KMS-11 (cell line): ENCODE measurements around the gene SPDYA.

Experiments used
- H2AFZ ChIP-seq: fragments of 200-600 bp; sonication (generic); 2 replicates; pipeline ENCODE4 v1.6.1; 2016; ENCODE audit warnings: antibody characterized with exemption, mixed run types, low read depth
- H3K27ac ChIP-seq: fragments of 200-600 bp; sonication (generic); 2 replicates; pipeline ENCODE4 v1.6.1; 2016; ENCODE audit warnings: mild to moderate bottlenecking, mixed run types
- H3K27me3 ChIP-seq: fragments of 200-600 bp; sonication (generic); 2 replicates; pipeline ENCODE4 v1.6.1; 2017; ENCODE audit warnings: mild to moderate bottlenecking, low read depth, mixed run types, moderate library complexity; ENCODE audit not compliant: insufficient read depth
- H3K36me3 ChIP-seq: fragments of 200-600 bp; sonication (generic); 2 replicates; pipeline ENCODE4 v1.6.1; 2017; ENCODE audit warnings: mild to moderate bottlenecking, mixed run types; ENCODE audit not compliant: insufficient read depth
- H3K4me1 ChIP-seq: fragments of 200-600 bp; sonication (generic); 2 replicates; pipeline ENCODE4 v1.6.1; 2016; ENCODE audit warnings: mild to moderate bottlenecking, low read depth, mixed run types; ENCODE audit not compliant: poor library complexity, severe bottlenecking
- H3K4me2 ChIP-seq: fragments of 200-600 bp; sonication (generic); 2 replicates; pipeline ENCODE4 v1.7.0; 2016; ENCODE audit warnings: mild to moderate bottlenecking, mixed run types
- H3K4me3 ChIP-seq: fragments of 200-600 bp; sonication (generic); IDR thresholded peaks from 2 replicates; pipeline ENCODE4 v1.6.1; 2017; ENCODE audit warnings: low read depth, low read length, mixed read lengths; ENCODE audit not compliant: insufficient read depth
- H3K79me2 ChIP-seq: fragments of 200-600 bp; sonication (generic); 2 replicates; pipeline ENCODE4 v1.6.1; 2016; ENCODE audit warnings: low read depth, mixed run types; ENCODE audit not compliant: insufficient read depth
- H3K9ac ChIP-seq: fragments of 200-600 bp; sonication (generic); 2 replicates; pipeline ENCODE4 v1.6.1; 2016; ENCODE audit warnings: mild to moderate bottlenecking, mixed run types
- H4K20me1 ChIP-seq: fragments of 200-600 bp; sonication (generic); 2 replicates; pipeline ENCODE4 v1.6.1; 2016; ENCODE audit warnings: mild to moderate bottlenecking, mixed run types; ENCODE audit not compliant: insufficient read depth
- CTCF ChIP-seq: fragments of 200-600 bp; sonication (generic); conservative IDR thresholded peaks from 2 replicates; pipeline ENCODE4 v1.6.1; 2017; ENCODE audit warnings: low read depth, mild to moderate bottlenecking, antibody characterized with exemption, low read length, moderate library complexity, mixed read lengths

Gene SPDYA

DNA sequence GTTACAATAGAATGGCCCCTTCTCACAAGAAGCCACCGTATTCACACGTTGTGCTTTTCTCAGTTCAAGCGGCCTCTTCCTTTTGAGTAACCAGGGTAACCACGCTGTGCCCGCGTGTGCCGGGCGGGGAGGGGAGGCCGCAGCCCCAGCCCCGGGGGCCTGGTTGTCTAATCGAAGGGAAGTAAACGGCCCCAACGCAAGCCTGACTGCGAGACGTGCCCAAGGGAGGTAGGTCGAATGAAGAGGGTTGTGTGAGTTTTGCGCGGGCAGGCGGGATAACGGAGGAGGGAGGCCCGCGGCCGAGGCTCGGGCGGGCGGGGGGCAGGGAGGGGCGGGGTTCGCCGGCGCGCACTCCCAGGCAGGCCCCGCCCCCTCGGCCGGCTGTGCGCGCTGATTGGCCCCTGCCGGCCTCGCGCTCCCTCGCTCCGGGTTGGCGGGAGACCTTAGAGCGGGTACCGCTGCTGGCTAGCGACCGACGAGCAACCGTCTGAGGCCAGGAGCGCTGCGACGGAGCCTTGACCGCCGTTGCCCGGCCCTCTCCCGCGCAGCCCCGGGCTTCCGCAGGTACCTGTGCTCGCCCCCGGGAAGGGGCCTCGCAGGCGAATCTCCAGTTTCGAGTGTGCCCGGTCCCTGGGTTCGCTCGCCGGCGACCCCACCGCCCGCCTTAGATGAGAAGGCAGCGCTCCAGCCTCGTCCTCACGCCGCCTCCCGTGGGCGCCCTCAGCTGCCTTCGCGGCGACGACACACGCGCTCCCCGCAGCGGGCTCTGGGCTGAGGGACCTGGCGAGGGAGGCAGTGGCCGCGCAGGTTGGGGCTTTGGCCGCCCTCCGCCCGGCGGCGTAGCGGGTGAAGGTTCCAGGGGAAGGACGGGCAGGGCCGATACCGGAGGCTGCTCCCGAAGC is at the start of gene SPDYA:
Gene SPDYA, plus strand, starts transcription at position 451 of the 902 bp plus-strand sequence. CDS start 5,181 bp downstream, outside the sequence.
- no peak within 1 kb of the TSS for H2AFZ ChIP-seq
- no peak within 1 kb of the TSS for H3K9ac ChIP-seq
- no peak within 1 kb of the TSS for H3K4me2 ChIP-seq

GRCh38 chr2:28761420-28761819 is 49.2 kb upstream of the SPDYA start:
- no peak overlapping the region for H3K27ac ChIP-seq
- peaks cover 13% of the 10 kb centered on the region for H3K4me1 ChIP-seq
- H4K20me1 ChIP-seq: peaks cover 52% of the 10 kb centered on the region
- peaks cover 100% of the 10 kb centered on the region for H3K79me2 ChIP-seq
- TF ChIP-seq CTCF: no peak
- H3K36me3 ChIP-seq: no peaks in the 10 kb centered on the region
- H3K9ac ChIP-seq: no peak overlapping the region
- H3K4me3 ChIP-seq: no peak overlapping the region
- H3K27me3 ChIP-seq: no peaks in the 10 kb centered on the region
- H2AFZ ChIP-seq: no peak overlapping the region
- H3K4me2 ChIP-seq: no peak overlapping the region

More for the DNA sequence above, at the start of gene SPDYA:
- no peaks in the 10 kb centered on the region for H4K20me1 ChIP-seq
- no peaks in the 10 kb centered on the region for H3K79me2 ChIP-seq
- no peak for TF ChIP-seq CTCF
- H3K4me1 ChIP-seq: no peaks in the 10 kb centered on the region
- no peaks in the 10 kb centered on the region for H3K27me3 ChIP-seq
- no peak within 1 kb of the TSS for H3K4me3 ChIP-seq
- H3K27ac ChIP-seq: no peak within 1 kb of the TSS
- H3K36me3 ChIP-seq: no peaks in the 10 kb centered on the region

DNA sequence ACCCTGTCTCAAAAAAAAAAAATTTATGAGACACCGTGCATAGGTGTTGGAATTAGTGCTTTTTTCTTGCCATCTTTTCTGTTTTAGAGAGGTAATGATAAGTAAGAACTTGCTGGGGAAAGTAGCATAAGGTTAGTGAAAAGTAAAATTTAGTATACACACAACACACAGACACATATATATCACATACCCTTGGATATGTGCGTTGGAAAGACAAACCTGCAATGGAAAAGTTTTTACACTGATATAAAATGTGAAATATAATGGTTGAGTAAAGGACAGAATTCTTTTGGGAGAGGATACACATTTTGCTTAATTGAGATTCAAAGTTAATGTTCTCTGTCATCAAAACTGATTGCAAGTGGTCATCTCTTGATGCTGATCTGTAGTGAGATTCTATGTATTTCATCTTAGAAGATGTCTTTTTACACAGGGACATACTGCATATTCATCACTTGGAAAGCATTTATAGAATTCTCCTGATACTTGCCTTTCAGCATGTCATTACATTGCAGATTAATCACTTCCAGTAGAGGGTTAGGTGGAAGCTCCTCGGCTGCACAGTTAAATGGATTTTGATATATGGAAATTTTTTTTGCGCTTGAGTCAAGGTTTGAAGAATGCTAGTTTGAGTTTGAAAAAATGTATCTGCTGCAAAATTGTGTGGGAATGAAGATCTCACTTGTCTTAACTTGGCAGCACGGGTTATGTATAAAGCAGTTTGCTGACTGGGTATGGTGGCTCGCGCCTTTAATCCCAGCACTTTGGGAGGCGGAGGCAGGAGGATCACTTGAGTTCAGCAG is 45.5 kb upstream of the SPDYA start:
- peaks cover 28% of the 10 kb centered on the region for H4K20me1 ChIP-seq
- H3K4me2 ChIP-seq: no peak overlapping the region

GRCh38 chr2:28766070-28766469 is 44.6 kb upstream of the SPDYA start:
- Histone ChIP-seq H3K4me1 (no peaks in the 10 kb centered on the region), H3K27ac (no peak overlapping the region), H3K4me3 (no peak overlapping the region), H3K27me3 (no peaks in the 10 kb centered on the region), H3K4me2 (no peak overlapping the region), H3K79me2 (peaks cover 95% of the 10 kb centered on the region), H3K9ac (no peak overlapping the region), H4K20me1 (peaks cover 21% of the 10 kb centered on the region), H3K36me3 (no peaks in the 10 kb centered on the region), H2AFZ (no peak overlapping the region)
- TF ChIP-seq CTCF: no peak

More for the DNA sequence above, 45.5 kb upstream of the SPDYA start:
- Histone ChIP-seq H3K4me3 (no peak overlapping the region), H3K9ac (no peak overlapping the region), H3K4me1 (no peaks in the 10 kb centered on the region), H3K27me3 (no peaks in the 10 kb centered on the region), H3K27ac (no peak overlapping the region), H3K79me2 (peaks cover 100% of the 10 kb centered on the region), H2AFZ (no peak overlapping the region), H3K36me3 (no peaks in the 10 kb centered on the region)
- TF ChIP-seq CTCF: no peak
